Thymus (tissue), 14 donors: Measurements from ENCODE around the gene ZNF451. TPM values are rescaled to one million over a fixed set of nuclear protein-coding genes. Genes with fewer than 3 reads are reported as not detected.
"Not testable (repeated sequence)": the region's sequence is repeated elsewhere in the genome, so short reads cannot be mapped to it uniquely, and the experiment has no call there.

ENCODE experiments used
- DNase-seq, 9 donors: peaks; one replicate each; pipeline ENCODE4 v3.0.0-alpha.2; 2013; ENCODE audit warnings: low spot score in 9 of 9, low read depth in 6 of 9, missing footprints in 1 of 9
- H3K27ac ChIP-seq, 2 donors: one replicate each; pipeline ENCODE4 v1.5.1; 2013; ENCODE audit warnings: control low read depth in 1 of 2, low read depth in 1 of 2, low read length in 1 of 2, mild to moderate bottlenecking in 1 of 2, moderate library complexity in 1 of 2
- H3K27me3 ChIP-seq, 2 donors: one replicate each; pipeline ENCODE4 v1.5.1; 2013; ENCODE audit warnings: low read length in 1 of 2; ENCODE audit not compliant: control insufficient read depth in 2 of 2, insufficient read depth in 1 of 2
- H3K36me3 ChIP-seq, 2 donors: one replicate each; pipeline ENCODE4 v1.5.1; 2013; ENCODE audit warnings: low read length in 1 of 2, mild to moderate bottlenecking in 1 of 2, moderate library complexity in 1 of 2; ENCODE audit not compliant: control insufficient read depth in 2 of 2, insufficient read depth in 2 of 2
- H3K4me1 ChIP-seq, 2 donors: one replicate each; pipeline ENCODE4 v1.5.1; 2013; ENCODE audit warnings: low read length in 2 of 2; ENCODE audit not compliant: control insufficient read depth in 2 of 2, insufficient read depth in 2 of 2
- H3K4me3 ChIP-seq, 2 donors: one replicate each; pipeline ENCODE4 v1.5.1; 2013; ENCODE audit warnings: low read length in 2 of 2, control low read depth in 1 of 2, mild to moderate bottlenecking in 1 of 2
- H3K9me3 ChIP-seq, 2 donors: one replicate each; pipeline ENCODE4 v1.5.1; 2013; ENCODE audit warnings: low read length in 1 of 2, mild to moderate bottlenecking in 1 of 2; ENCODE audit not compliant: control insufficient read depth in 2 of 2, insufficient read depth in 1 of 2
- WGBS: extraction: QIAGEN DNeasy Blood & Tissue Kit; methylation state at CpG from one replicate; pipeline ENCODE4 v1.1.7; 2013; 5-methylcytosine and 5-hydroxymethylcytosine counted together
- long read RNA-seq, 10 donors: transcript quantifications; one replicate each; lab custom pipeline, GENCODE V29; 2026
- polyA plus RNA-seq: library from polyadenylated mRNA; stranded (reverse); fragments of 200-250 nt; gene quantifications from one replicate; pipeline ENCODE4 v1.2.3, GENCODE V29; 2013
- total RNA-seq: library from RNA; stranded (reverse); fragments of 120-200 nt; gene quantifications from one replicate; pipeline ENCODE4 v1.2.4, GENCODE V29; 2013
- donor health status: healthy.

The ZNF451 gene, protein sequence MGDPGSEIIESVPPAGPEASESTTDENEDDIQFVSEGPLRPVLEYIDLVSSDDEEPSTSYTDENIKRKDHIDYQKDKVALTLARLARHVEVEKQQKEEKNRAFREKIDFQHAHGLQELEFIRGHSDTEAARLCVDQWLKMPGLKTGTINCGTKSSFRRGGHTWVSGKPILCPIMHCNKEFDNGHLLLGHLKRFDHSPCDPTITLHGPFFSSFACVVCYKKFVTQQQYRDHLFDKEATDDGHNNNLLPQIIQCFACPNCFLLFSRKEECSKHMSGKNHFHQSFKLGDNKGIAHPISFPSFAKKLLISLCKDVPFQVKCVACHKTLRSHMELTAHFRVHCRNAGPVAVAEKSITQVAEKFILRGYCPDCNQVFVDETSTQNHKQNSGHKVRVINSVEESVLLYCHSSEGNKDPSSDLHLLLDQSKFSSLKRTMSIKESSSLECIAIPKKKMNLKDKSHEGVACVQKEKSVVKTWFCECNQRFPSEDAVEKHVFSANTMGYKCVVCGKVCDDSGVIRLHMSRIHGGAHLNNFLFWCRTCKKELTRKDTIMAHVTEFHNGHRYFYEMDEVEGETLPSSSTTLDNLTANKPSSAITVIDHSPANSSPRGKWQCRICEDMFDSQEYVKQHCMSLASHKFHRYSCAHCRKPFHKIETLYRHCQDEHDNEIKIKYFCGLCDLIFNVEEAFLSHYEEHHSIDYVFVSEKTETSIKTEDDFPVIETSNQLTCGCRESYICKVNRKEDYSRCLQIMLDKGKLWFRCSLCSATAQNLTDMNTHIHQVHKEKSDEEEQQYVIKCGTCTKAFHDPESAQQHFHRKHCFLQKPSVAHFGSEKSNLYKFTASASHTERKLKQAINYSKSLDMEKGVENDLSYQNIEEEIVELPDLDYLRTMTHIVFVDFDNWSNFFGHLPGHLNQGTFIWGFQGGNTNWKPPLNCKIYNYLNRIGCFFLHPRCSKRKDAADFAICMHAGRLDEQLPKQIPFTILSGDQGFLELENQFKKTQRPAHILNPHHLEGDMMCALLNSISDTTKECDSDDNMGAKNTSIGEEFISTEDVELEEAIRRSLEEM
- total RNA-seq (34.0 TPM), polyA plus RNA-seq (27.2 TPM)
- long read RNA-seq, donor 1: 0 reads
- long read RNA-seq, donor 2: 0 reads
- long read RNA-seq, donor 3, full-length matches to known transcripts: 9 of 9 reads
- long read RNA-seq, donor 3, partial matches to known transcripts: 0 of 9 reads
- long read RNA-seq, donor 3, other reads (novel, unspliced or antisense): 0 of 9 reads
- long read RNA-seq, donor 4, full-length matches to known transcripts: 2 of 2 reads
- long read RNA-seq, donor 4, partial matches to known transcripts: 0 of 2 reads
- long read RNA-seq, donor 4, other reads (novel, unspliced or antisense): 0 of 2 reads
- long read RNA-seq, donor 5, full-length matches to known transcripts: 5 of 11 reads
- long read RNA-seq, donor 5, partial matches to known transcripts: 6 of 11 reads
- long read RNA-seq, donor 5, other reads (novel, unspliced or antisense): 0 of 11 reads
- long read RNA-seq, donor 6, partial matches to known transcripts: 0 of 1 reads
- long read RNA-seq, donor 6, other reads (novel, unspliced or antisense): 0 of 1 reads
- long read RNA-seq, donor 7, full-length matches to known transcripts: 3 of 3 reads
- long read RNA-seq, donor 7, partial matches to known transcripts: 0 of 3 reads
- long read RNA-seq, donor 7, other reads (novel, unspliced or antisense): 0 of 3 reads
- long read RNA-seq, donor 8, full-length matches to known transcripts: 2 of 2 reads
- long read RNA-seq, donor 8, partial matches to known transcripts: 0 of 2 reads
- long read RNA-seq, donor 8, other reads (novel, unspliced or antisense): 0 of 2 reads
- long read RNA-seq, donor 9, partial matches to known transcripts: 5 of 8 reads
- long read RNA-seq, donor 9, other reads (novel, unspliced or antisense): 0 of 8 reads
- long read RNA-seq, donor 10, full-length matches to known transcripts: 1 of 1 reads
- long read RNA-seq, donor 10, partial matches to known transcripts: 0 of 1 reads
- long read RNA-seq, donor 10, other reads (novel, unspliced or antisense): 0 of 1 reads

DNA sequence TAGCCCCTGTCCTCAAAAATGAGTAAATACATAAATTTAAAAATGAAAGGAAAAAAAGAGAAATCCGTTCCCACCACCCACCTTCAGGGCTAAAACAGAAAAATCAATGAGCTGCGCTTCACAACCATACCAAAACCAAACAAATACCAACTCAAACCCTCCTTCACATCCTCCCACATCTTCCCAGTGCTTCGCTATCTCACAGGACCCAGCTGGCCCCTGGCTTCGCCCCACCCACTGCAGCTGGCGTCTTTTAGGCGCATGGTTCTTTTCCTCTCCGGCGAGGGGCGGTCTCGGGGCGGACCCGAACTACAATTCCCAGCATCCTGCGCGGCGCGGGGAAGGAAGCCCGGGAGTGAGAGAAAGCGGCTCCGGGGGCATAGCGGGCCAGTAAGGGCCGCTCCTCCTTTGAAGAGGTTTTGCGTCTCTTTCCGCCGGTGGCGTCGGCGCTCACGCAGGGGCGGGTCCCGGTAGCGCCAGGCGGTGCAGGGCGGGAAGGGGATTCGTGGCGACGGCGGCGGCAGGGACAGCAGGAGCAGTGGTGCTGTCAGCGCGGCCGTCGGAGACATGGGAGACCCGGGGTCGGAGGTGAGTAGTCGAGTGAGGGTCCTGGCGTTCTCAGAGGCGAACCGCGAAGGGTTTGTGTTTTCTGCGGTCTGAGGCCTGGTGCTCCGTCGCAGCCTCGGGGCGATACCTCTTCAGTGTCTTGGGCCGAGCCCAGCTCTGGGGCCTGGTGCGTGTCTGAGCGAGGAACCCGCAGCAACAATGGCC, at the start of gene ZNF451:
Gene ZNF451 (plus strand): TSS at position 502 of the 771 bp plus-strand sequence. CDS start 66 bp downstream, at position 568.
- no peaks in the 10 kb centered on the region for H3K27me3 ChIP-seq

DNA sequence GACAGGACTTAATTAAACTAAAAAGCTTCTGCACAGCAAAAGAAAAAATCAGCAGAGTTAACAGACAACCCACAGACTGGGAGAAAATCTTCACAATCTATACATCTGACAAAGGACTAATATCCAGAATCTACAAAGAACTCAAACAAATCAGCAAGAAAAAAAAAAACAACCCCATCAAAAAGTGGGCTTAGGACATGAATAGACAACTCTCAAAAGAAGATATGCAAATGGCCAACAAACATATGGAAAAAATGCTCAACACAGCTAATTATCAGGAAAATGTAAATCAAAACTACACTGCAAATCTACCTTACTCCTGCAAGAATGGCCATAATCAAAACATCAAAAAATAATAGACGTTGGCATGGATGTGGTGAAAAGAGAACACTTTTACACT, 45.9 kb upstream of the ZNF451 start:
- not testable (repeated sequence) for H3K9me3 ChIP-seq, H3K4me1 ChIP-seq, H3K27me3 ChIP-seq, H3K36me3 ChIP-seq, H3K4me3 ChIP-seq, DNase-seq, H3K27ac ChIP-seq
- 100% methylated on average over 1 of the region's 1 CpG for WGBS

More for the DNA sequence above, at the start of gene ZNF451:
- Histone ChIP-seq H3K9me3 (no peaks in the 10 kb centered on the region), H3K4me1 (peaks cover 5 to 8% of the 10 kb centered on the region in 2 donors), H3K36me3 (peaks cover 0 to 5% of the 10 kb centered on the region in 2 donors), H3K4me3 (peak within 1 kb of the TSS; percentile 45 to 68), H3K27ac (peak within 1 kb of the TSS; percentile 84 to 90)
- under 1% methylated on average over 52 of the region's 58 CpGs for WGBS
- peak; percentile 90 to 98 (median 96) for DNase-seq

DNA sequence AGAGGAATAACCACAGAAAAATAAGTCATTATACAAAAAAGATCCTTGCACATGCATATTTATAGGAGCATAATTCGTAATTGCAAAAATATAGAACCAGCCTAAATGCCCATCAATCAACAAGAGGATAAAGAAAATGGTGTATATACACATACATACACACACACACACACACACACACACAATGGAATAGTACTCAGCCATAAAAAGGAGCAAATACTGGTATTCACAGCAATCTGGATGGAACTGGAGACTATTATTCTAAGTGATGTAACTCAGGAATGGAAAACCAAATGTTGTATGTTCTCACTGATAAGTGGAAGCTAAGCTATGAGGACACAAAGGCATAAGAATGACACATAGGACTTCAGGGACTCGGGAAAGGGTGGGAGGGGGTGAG, 45.4 kb upstream of the ZNF451 start:
- Histone ChIP-seq H3K9me3 (no peaks in the 10 kb centered on the region), H3K4me1 (peaks cover 0 to 3% of the 10 kb centered on the region in 2 donors), H3K36me3 (no peaks in the 10 kb centered on the region), H3K4me3 (no peak overlapping the region), H3K27ac (no peak overlapping the region), H3K27me3 (peaks cover 0 to 3% of the 10 kb centered on the region in 2 donors)
- no peak for DNase-seq
- over 99% methylated on average over 2 of the region's 2 CpGs for WGBS

DNA sequence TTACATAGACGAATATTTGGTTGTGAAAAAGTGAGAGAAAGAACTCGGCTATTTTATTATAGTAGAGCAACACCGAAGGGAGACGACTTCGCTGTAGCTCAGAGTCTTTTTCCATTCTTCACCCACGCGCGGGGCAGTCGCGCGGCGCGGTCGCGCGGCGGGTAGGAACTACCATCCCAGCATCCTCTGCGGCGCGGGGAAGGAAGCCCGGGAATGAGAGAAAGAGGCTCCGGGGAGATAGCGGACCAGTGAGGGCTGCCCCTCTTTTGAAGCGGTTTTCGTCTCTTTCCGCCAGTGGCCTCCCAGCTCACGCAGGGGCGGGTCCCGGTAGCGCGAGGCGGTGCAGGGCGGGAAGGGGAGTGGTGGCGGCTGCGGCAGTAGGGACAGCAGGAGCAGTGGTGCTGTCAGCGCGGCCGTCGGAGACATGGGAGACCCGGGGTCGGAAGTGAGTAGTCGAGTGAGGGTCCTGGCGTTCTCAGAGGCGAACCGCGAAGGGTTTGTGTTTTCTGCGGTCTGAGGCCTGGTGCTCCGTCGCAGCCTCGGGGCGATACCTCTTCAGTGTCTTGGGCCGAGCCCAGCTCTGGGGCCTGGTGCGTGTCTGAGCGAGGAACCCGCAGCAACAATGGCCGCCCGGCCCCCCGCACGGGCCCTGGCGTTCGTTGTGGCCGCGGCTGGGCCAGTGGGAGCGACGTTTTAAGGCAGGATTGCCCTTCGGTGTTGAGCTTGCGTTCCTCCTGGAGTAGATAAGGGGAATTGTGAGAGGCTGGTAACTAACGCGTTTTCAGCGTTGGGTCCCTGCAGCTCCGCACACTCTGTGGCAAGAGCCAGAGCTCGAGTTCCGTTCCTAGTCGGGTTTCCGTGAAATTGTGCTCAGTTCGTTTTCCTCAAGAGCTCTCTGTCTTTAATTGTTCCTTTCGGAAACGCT, 43.4 kb upstream of the ZNF451 start, which contains the start of gene KIAA1586:
Gene KIAA1586 (plus strand): TSS at position 362 of the 925 bp plus-strand sequence. CDS start 63 bp downstream, at position 425.
- H3K9me3 ChIP-seq, H3K36me3 ChIP-seq, H3K4me1 ChIP-seq, H3K27me3 ChIP-seq: not testable (repeated sequence)
- DNase-seq: peak; percentile 42 to 85 (median 64)
- under 1% methylated on average over 42 of the region's 78 CpGs for WGBS
- peak within 1 kb of the TSS; percentile 19 to 58 for H3K27ac ChIP-seq
- peak within 1 kb of the TSS; percentile 65 to 67 for H3K4me3 ChIP-seq

DNA sequence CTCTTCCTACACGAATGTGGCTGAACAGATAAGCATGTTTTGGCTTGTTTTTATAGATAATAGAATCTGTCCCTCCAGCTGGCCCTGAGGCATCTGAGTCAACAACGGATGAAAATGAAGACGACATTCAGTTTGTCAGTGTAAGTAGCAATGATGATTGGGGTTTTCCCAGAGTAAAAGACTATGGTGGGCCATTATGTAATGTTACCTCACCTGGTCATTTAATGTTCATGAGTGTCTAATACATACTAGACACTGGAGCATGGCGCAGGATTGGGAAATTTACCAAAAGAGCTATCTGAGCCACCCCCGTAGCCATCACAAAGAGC, 42.8 kb upstream of the ZNF451 start:
- not testable (repeated sequence) for H3K4me3 ChIP-seq, H3K27me3 ChIP-seq, H3K27ac ChIP-seq, DNase-seq, H3K4me1 ChIP-seq, H3K9me3 ChIP-seq
- peaks cover 4 to 11% of the 10 kb centered on the region in 2 donors for H3K36me3 ChIP-seq
- no CpG with 5 or more reads among the region's 5 CpGs for WGBS

DNA sequence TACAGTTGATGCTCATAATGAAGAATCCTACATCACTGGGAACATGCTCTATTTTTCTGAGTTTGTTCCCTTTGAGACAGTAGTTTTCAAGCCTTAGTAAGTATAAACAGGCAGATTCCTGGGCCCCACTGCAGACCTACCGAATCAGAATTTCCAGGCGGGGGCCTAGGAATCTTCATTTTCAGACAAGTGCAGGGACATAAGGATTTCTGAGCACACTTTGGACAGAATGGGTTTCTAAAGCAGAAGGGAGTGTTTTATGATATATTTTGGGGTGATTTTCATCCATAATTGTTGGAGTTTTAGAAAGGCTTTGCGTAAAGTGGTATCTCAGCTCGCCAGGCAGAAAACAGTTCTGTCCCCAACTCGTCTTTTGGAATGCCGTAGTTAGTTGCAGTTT, 42.1 kb upstream of the ZNF451 start:
- H3K27ac ChIP-seq, H3K9me3 ChIP-seq, H3K27me3 ChIP-seq, DNase-seq, H3K4me1 ChIP-seq, H3K4me3 ChIP-seq: not testable (repeated sequence)
- peaks cover 4 to 11% of the 10 kb centered on the region in 2 donors for H3K36me3 ChIP-seq
- 97% methylated on average over 6 of the region's 6 CpGs for WGBS

DNA sequence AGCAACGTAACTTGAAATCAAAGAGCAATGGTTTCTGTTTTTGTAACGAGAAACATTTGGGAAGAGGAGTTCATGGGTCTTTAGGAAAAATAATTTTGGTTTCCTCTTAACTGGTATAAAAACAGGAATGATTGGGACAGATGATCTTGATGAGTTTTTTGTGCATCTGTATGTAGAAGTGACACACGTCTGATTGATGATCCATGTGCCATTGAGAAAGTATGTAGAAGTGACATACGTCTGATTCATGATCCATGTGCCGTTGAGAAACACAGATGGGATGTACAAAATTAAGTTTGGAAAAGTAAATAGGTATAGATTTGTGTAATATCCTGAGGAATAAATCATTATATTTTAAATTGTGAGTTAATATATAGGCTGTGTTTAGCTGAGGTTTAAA, 41.4 kb upstream of the ZNF451 start:
- Histone ChIP-seq H3K36me3 (peaks cover 4 to 11% of the 10 kb centered on the region in 2 donors), H3K27ac (no peak overlapping the region), H3K4me3 (no peak overlapping the region), H3K27me3 (peaks cover 0 to 3% of the 10 kb centered on the region in 2 donors), H3K9me3 (no peaks in the 10 kb centered on the region), H3K4me1 (peaks cover 0 to 3% of the 10 kb centered on the region in 2 donors)
- 96% methylated on average over 5 of the region's 5 CpGs for WGBS
- no peak for DNase-seq
